Stimulated activated CD4-positive, alpha-beta T cell treated with anti-CD3 and anti-CD28 coated beads, TNF-alpha, amount 100 ng/mL, for 4 hours (primary cell): ENCODE results near the gene SDHA.

Experiments used
- DNase-seq, 3 experiments: peaks; one replicate each; pipeline ENCODE4 v3.0.0-alpha.2; 2020; ENCODE audit warnings: low read depth in 3 of 3

SDHA gene

DNA sequence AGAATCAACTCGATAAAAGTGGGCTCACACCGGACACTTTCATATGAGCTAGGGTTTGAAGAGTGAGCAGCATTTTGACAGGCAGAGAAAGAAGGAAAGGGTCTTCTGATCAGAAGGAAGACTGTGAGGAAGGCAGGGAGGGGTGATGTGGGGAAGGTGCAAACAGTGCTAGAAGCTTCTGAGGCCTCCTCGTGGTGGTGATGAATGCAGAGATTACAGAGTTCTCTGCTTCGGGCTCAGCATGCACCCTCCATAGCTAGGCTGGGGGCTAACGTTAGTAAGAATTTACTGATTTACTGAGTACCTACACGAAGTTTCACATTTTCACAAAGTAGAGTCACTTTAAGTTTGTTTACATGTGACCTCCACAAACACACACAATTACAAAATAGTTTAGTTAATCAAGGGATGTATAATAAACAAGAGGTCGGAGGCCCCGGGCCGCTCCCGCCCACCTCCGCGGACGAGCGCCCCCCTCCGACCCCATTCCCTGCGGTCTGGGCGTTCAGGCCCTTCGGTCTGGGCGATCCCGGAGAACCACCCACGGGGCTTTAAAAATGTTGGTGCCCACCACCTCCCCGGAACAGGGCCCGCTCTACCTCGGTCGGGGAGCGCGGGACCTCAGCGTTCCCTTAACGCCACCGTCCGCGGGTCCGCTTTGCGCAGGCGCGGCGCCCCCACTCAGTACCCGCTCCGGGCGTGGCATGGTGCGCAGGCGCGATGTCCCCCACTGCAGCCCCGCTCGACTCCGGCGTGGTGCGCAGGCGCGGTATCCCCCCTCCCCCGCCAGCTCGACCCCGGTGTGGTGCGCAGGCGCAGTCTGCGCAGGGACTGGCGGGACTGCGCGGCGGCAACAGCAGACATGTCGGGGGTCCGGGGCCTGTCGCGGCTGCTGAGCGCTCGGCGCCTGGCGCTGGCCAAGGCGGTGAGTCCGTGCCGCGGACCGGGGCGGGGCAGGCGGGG lies at the start of gene SDHA, which contains the start of gene CCDC127:
TSS of gene SDHA (plus strand) at position 827 of the 963 bp plus-strand sequence. CDS start at position 863, 36 bp downstream.
TSS of gene CCDC127 (minus strand) at position 660 of the 963 bp plus-strand sequence. CDS start 1,304 bp downstream, outside the sequence.
- DNase-seq: peak; percentile 97 to 99 (median 99)

- DNase-seq: no peak
These were observed 48.9 kb upstream of the SDHA start for GRCh38 chr5:169071-169727.

DNA sequence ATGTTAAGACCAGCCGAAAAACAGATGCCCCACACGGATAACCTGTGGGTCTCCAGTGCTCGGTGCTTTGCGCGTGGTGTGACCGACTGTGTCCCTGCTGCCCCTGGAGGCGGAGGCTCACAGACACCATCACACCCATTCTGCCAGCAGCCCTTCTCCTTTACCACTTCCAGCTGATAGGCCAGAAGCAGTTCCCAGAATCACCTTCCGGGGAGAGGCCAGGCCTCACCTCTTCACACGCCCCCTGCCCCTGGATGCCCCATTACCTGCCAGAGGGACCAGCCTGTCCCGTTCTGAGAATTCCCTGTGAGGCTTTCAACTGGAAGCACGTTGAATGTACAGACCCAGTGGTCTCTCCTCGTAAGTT lies 48.4 kb upstream of the SDHA start:
- DNase-seq: no peak

- DNase-seq: no peak
These were observed 46.9 kb upstream of the SDHA start for GRCh38 chr5:170971-171800.

DNA sequence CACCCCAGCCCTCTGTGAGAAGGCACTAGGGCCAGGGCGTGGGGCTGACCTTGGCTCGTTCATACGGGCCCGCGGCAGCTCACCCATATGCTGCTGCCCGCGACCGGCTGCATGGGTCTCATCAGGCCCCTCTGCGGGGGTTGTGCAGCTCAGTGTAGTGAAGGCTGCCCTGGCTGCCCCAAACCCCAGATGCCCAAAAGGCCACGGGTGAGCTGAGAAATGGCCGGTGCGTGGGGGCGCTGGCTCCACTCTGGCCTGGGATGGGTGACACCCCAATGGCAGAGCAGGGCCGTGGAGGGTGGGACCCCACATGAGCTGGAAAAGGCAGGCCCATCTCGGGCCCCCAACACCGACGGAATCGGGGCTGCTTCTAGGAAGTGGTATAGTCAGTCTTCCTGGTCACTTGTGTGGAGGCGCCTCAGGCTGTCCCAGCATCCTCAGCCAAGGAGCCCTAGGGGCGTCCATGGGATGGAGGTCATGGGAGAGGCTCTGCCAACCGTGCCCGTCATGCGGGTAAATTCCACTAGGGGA lies 46.3 kb upstream of the SDHA start:
- no peak for DNase-seq

- DNase-seq: no peak
These were observed 45.7 kb upstream of the SDHA start for GRCh38 chr5:172421-172820.

GRCh38 chr5:172841-173251 lies 45.3 kb upstream of the SDHA start:
- DNase-seq: no peak

- DNase-seq: no peak
These were observed 44.5 kb upstream of the SDHA start for GRCh38 chr5:173392-174290.

- no peak for DNase-seq
These were observed 43.9 kb upstream of the SDHA start for GRCh38 chr5:174291-174600.

GRCh38 chr5:174876-175465 lies 43.1 kb upstream of the SDHA start:
- DNase-seq: no peak

- DNase-seq: no peak
These were observed 41.8 kb upstream of the SDHA start for GRCh38 chr5:176296-176823.

DNA sequence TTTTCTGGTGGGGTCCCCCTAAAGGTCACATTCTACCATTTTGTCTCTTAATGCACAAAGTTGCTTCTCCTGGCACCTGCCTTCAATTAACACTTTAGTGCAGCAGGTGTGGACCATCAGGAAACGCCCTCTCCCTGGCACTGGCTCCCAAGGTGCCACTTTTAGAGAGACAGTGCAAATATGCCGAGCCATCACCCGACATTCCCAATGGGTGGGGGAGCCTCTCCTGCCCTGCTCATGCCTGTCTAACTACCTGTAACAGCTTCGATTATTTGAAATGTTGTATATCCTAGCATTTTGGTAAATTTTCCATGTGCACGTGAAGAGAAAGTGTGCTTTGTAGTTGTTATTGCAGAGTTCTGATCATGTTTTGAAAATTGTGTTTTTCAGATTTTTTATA lies 40.0 kb upstream of the SDHA start:
- DNase-seq: no peak

- DNase-seq: no peak
These were observed 38.7 kb upstream of the SDHA start for GRCh38 chr5:179401-179800.

GRCh38 chr5:180286-180918 lies 37.7 kb upstream of the SDHA start:
- DNase-seq: no peak

DNA sequence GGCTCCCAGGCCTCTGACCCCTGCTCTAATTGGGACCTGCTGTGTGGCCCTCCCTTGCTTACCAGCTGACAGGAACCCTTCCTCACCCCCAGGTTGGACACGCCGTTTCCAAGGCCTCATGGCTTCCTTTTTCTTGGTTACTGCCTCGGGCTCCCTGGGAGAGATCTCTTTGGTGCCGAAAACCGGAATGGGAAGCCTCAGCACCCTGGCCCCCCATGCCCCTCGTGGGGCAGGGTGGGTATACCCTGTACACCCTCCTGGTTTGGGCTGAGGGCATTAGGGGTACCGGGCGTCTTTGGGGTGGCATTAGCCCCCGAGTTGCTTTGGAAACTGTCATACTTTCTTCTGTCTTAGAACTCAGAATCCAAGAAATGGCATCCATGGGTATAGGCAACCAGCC lies 37.0 kb upstream of the SDHA start:
- no peak for DNase-seq

GRCh38 chr5:181566-181965 lies 36.6 kb upstream of the SDHA start:
- no peak for DNase-seq

GRCh38 chr5:182126-182525 lies 36.0 kb upstream of the SDHA start:
- no peak for DNase-seq

GRCh38 chr5:184471-184870 lies 33.6 kb upstream of the SDHA start:
- DNase-seq: no peak
